GM21526 (cell line): ENCODE measurements around the gene ECI1.
A peak's percentile ranks its signal among the peaks of the same experiment; 100 is the strongest.
"Not testable (repeated sequence)": the region's sequence is repeated elsewhere in the genome, so short reads cannot be mapped to it uniquely, and the experiment has no call there.

Experiments
- ATAC-seq: cut with Tn5 transposase; IDR thresholded peaks from one replicate; pipeline ENCODE4 v1.9.1; 2021; ENCODE audit warnings: moderate library complexity; ENCODE audit not compliant: unreplicated experiment, low FRiP score

The ECI1 gene

DNA sequence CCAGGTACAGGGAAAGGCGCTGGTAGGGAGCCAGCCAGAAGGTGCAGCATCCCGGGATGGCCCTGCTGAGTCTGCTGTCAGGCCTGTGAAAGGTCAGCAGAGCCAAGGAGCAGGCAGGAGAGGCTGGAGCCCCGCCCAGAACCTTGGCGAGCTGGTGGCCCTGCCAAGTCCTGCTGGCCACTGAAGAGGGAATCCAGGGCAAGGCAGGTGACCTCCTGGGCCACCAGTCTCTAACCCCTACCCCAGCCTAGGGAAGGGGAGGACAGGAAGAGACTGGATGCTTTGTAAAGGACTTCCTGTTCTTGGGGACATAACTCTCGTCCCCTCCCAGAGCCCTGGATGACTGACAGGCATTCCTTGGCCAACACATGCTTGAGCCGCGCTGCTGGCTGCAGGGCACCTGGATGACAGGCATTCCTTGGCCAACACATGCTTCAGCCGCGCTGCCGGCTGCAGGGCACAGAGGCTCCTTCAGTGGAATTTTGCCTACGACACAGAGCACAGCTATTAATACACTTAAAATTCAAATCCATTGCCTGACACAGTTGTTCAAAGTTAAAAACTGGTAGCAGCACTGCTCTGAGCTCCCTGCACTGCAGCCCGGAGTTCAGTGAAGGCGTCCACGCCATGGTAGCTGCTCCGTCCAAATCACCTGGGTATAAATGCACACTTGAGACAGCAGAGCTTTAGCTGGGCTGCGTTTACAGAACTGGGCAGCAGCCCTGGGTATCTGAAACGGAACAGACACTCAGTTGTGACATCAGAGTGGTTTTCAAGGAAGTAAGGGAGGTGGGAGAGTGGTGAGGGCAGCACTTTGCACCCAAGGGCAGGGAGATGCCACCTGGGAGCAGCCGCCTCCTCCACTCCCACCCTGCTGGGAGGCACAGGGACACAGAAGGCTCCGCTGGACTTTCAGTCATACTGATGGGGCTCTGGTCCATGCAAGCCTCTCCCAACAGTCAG, 38.7 kb downstream of the ECI1 start:
- no peak for ATAC-seq

DNA sequence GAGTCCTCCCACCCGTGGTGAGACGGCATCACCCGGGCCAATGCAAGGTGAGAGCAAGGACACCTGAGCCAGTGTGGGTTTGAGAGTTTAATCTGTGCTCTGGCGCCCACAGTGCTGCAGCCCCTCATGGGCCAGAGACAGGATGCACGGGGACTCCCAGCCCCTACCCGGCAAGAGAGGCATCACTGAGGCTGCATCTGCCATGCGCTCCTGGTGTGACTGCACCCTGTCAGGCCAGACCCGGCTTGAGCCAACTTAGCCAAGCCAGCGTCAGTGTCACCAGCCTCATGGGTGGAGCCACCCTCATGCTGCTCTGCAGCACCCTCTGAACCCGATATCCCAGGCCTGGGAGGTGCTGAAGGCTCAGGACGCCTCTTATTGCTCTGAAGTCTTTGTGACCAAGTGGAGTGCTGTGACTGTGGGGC, 39.5 kb downstream of the ECI1 start:
- ATAC-seq: no peak

DNA sequence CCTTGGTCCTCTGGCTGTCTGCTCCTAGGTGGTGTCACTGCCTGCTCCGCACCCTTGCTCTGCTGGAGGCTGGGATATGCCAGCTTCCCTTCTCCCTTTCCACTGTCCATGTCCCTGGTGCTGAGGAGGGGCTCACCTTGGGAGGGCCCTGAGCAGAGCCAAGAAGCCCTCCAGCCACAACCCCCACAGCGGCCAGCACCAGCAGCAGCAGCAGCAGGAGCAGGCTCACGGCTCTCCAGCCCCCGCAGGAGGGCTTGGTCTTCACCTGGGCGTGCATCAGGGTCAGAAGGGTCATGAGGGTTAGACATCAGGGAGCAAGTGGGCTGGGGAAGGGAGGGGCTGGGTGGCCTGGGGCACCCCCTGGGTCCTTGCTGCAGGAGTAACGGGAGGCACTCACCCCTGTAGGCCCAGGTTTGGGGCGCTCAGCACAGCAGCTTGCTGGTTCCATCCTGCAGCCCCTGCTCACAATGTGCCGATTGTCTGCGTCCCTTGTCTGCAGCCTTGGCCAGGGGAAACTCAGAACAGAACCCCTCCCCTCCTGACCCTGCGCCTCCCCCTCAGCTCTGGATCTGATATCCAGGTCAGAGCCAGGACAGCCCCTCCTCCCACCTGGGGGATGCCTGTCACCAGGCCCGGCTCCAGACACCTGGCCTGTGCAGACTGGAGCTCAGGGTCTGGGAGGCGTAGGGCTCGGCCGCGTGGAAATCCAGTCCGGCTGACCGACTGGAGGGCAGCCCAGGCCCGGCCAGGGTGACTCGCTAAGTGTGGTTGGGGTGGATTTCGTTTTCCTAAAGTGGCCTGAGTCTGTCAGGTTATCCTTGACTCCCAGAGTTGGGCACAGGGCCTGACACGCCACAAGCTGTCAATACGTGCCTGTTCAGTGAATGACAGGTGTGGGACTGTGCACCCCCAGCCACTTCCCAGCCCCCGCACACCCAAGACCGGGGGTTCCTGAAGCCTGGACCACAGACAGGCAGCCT, 40.7 kb downstream of the ECI1 start, which contains the start of gene BRICD5:
TSS of gene BRICD5 (minus strand) at position 478 of the 980 bp plus-strand sequence. CDS start at position 448, 30 bp downstream.
- no peak for ATAC-seq

DNA sequence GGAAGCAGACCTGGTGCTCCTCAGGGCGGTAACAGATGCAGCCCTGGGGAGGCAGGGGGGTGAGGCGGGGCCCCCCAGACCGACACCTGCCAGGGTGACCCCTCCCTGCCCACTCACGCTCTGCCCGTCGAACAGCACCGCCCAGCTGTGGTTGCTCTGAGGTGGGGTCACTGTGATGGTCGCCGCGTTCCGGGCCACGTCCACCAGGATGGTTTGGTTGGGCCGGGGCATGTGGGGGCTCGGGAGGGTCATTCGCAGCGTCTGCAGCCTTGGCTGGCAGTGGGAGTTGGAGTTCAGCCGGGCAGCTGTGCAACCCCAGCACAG, 41.4 kb downstream of the ECI1 start:
- no peak for ATAC-seq

DNA sequence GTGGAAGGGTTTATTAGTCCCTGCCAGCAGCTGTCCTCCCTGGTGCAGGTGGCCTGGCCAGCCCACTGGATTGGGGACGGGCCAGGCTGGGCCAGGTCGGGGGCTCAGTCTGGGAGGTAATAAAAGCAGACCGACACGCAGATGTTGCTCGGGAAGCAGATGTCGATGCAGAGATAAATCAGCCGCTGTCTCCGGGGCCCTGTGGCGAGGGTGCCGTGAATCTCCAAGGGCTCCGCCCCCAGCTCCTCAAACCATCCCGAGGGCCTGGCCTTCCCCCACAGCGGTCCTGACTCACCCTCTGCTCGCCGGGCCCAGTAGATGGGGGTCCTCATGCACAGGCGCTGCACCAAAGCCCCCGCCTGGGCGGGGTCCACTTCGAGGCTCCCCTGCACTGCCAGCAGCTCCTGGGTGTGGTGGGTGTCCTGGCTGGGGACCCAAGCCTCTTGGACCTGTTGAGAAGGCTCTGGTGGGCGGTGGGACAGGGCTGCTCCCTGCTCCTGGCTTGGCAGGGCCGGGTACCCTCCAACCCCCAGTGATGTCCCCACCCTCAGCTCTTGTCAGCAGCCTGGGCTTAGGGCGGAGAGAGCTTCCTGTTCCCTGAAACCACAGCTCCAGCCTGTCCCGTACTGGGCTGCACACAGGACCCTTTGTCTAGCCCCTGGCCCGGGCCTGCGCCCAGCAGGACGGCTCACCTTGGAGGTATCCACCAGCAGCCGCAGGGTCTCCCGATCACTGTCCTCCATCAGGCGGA, 42.0 kb downstream of the ECI1 start:
- no peak for ATAC-seq

DNA sequence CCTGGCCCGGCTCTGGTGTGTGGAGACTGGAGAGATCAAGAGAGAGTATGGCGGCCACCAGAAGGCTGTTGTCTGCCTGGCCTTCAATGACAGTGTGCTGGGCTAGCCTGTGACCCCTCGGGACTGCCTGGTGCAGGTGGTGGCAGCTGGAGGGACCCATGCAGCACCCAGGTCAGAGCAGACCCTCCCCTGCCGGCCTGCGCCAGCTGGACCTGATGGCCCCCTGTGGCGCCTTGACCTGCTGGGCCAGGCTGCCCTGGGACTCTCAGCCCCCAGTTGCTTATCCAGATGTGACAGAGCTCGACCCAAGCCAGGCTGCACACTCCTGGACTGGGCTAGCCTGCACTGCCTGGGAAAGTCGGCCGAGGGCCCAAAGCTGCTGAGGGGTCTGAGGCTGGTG, 42.6 kb downstream of the ECI1 start:
- no peak for ATAC-seq

DNA sequence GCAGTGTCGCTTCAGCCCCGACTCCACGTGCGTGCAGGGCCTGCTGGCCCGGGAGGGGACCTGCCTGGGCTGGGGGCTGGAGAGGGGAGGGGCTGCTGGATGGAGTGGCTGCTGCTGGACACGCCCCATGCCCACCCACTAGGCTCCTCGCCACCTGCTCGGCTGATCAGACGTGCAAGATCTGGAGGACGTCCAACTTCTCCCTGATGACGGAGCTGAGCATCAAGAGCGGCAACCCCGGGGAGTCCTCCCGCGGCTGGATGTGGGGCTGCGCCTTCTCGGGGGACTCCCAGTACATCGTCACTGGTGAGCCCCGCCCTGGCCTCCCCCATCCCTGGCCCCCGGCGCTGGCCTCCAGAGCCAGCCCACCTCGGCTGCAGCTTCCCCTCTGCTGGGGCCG, 43.1 kb downstream of the ECI1 start:
- no peak for ATAC-seq

DNA sequence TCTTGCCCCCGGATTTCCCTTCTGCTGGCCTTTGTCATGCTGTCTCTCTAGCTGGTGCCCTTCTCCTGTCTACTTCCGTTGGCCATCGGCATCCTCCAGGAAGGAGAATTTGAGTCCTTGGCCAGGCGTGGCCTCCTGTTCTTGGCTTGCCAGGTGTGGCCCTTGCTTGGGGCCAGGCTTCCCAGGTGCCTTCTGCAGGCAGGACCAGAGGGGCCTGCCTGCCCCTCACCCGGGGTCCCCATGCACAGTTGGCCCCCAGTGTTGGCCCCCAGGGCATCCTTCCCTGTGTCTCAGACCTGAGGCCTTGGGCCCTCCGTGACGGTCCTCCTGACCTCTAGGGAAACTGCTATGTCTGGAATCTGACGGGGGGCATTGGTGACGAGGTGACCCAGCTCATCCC, 43.5 kb downstream of the ECI1 start:
- ATAC-seq: no peak

DNA sequence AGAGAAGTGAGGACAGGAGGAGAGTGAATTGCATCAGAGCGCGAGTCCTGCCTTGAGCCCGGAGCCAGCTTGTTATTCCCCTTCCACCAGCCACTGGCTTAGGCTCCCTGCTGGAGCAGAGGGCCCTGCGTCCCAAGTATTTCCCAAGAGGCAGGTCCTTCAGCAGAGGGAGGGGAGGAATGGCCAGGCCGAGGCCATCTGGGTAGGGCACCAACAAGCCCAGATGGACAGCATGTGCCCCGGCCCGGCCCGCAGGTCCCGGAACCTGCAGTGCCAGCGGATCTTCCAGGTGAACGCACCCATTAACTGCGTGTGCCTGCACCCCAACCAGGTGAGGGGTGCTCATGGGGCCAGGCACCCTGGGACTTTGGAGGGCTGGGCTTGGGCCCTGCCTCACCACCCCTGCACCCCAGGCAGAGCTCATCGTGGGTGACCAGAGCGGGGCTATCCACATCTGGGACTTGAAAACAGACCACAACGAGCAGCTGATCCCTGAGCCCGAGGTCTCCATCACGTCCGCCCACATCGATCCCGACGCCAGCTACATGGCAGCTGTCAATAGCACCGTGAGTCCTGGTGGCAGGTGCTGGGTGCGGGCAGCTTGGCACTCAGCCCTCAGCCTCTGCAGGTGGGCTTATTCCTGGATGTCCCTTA, 44.5 kb downstream of the ECI1 start:
- ATAC-seq: no peak

DNA sequence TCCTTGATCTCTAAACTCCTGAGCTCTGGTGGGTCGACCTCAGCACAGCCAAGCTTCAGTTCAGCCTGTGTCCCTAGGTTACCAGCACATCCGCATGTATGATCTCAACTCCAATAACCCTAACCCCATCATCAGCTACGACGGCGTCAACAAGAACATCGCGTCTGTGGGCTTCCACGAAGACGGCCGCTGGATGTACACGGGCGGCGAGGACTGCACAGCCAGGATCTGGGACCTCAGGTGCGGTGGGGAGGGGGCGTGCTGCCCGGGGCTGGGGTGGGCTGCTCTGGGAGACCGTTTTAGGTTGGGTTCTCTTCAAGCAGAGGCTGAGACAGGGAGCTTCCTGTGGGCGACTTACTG, 45.0 kb downstream of the ECI1 start:
- no peak for ATAC-seq

DNA sequence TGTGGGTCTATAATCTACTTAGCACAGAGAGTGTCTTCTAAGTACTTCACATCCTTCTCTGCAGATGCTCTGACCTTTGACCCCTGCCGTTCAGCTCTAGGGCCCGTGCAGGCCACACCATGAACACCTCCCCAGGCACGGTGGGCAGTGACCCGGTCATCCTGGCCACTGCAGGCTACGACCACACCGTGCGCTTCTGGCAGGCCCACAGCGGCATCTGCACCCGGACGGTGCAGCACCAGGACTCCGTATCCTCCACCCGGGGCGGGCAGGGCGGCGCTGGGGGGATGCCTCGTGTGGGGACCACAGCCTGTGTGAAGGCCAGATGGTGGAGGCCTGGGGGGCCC, 45.4 kb downstream of the ECI1 start:
- ATAC-seq: peak; percentile 9

DNA sequence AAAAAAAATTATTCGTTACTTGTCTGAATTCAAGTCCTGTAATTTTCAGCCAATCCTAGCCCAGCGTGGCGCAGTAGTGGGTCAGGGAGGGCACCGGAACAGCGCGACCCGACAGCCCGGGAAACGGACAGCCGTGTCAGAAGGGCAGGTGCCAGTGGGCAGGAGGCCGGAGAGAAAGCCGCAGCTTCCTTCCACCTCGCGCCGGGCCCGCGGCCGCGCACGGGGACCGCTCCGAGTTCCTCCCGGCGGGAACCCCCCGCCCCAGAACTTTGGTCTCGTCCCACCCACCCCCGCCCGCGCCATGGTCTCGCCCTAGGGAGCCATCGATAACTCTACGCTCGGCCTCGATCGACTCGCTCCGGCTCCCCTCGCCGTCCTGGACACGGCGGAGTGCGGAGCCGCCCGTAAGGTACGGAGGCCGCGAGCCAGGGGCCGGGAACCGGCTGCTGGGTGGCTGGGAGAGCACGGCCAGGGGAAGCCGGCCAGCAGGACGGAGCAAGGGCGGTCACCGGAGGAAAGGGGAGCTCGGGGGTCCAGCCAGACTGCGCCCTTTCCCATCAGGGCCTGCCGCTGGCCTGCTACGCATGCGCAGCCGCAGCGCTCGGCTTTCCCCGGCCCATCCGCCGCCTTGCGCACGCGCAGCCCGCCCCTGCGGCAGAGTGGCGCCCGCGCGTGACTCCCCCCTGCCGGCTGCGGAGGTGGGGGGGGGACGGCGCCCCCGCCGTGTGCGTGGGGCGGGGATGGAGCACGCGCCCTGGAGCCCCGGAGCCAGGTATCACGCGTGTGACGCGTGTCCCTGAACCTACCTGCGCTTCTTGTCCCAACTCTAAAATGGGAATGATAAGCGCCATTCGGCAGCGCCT, 46.1 kb downstream of the ECI1 start, which contains the start of gene MLST8:
TSS of gene MLST8 (plus strand) at position 351 of the 863 bp plus-strand sequence. CDS start 632 bp downstream, outside the sequence.
- ATAC-seq: peak; percentile 49

DNA sequence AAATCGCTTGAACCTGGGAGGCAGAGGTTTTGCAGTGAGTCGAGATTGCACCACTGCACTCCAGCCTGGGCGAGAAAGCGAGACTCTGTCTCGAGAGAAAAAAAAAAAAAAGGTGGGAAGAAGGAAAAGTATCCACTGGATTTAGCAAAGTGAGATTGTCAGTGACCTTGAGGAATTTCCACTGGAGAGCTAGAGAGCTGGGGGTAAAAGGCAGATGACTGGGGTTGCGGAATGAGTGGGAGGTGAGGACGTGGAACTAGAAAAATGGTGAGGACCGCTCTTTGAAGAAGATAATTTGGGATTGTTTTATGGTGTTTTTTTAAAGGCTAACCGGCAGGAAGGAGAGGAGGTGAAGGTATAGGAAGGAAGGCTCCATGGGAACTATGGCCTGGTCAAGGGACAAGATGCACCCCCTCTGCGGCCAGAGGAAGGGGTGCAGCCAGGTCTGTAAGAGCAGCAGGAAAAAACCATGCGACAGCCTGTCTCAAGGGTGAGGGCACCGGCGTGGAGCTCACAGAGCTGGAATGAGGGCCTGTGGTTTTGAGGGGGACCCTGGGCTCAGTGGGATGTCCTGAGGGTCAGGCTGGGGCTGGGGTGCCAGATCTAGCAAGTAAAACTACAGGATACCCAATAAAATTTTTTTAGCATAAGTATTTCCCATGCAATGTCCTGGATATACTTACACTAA, 46.8 kb downstream of the ECI1 start:
- no peak for ATAC-seq

DNA sequence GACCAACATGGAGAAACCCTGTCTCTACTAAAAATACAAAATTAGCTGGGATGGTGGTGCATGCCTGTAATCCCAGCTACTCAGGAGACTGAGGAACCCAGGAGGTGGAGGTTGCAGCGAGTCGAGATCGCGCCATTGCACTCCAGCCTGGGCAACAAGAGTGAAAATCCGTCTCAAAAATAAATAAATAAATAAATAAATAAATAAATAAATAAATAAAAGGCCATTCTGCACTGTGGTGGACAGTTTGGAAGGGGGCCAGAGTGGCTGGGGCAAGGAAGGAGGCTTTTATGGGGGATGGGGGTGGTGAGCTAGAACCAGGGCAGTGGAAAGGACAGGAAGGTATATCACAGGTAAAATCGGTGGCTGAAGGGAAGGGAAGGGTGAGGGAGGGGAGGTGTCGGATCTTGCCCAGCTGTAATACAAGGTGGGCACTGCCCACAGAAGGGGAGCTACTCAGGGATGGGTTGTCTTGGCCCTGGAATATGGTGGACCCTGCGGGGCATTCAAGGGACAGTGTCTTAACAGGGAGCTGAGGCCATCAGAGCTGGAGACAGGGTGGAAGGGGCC, 48.2 kb downstream of the ECI1 start:
- not testable (repeated sequence) for ATAC-seq

DNA sequence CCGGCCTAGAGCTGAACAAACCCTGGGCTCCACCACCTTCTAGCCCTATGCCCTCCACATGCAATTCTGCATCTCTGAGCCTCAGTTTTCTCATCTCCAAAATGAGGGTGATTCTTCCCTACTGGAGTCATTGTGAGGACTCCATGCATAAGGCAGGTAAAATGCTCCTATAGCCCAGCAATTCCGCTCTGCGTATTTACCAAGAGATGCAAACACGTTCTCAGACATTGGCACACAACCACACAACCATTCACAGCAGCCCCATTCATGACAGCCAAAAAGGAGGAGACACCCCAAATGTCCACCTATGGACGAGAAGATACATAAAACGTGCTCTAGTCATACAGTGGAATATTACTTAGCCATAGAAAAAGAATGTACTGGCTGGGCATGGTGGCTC, 51.1 kb downstream of the ECI1 start:
- ATAC-seq: no peak

DNA sequence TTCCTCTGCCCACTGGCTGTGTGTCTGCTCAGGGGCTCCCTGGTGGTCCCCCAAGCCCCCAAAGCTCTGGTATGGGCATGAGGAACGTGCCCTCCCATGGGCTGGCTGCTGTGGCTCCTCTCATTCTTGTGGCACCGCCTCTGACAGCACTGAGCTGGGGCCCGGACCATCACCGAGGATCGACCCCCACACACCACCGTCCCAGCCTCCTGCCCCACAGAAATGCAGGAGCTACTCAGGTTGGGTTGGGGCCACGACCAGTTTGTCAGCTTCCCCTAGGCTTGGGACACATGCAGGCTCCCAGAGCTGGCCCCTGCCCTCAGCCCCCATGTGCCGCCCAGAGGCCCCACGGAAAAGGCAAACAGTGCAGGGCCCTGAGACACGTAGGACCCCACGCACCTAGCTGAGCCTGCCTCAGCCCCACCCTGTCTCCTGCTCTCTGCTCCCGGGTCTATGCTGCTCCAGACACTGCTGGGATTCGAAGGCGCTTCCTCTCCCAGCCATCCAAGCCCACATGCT, 51.7 kb downstream of the ECI1 start:
- ATAC-seq: no peak

DNA sequence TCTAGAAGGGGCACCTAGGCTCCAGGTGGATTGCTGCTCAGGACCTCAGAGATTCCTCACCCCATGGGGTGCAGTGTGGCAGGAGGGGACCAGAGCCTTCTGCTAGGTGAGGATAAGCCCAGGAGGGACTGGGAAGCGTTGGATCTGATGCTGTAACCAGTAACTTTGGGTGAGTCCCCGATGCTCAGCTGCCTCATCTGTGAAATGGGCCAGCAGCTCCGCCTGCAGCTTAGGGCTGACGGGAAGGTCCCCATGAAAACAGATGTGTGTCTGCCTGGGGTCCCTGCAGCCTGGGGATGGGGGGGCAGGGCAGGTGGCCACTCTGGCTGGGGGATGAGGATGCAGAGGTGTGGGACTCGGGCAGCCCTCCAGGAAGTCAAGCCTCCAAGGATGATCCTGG, 52.3 kb downstream of the ECI1 start:
- ATAC-seq: no peak

DNA sequence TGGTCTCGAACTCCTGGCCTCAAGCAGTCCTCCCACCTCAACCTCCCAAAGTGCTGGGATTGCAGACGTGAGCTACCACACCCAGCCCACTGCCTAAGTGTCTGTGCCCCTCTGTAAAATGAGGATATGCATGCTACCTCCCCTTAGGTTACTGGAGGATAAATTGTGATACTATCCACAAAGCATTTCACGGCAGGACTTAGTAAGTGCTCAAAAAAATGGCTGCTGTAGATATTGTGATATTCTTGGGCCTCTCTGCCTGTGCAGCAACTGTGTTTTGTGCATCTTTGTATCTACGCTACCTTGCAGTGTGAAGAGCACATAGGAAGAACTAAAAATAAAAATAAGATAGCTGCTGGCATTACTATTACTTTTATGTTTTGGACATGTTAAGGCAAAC, 53.1 kb downstream of the ECI1 start:
- no peak for ATAC-seq
